Epidermal melanocyte (primary cell): ENCODE data around the gene RLN3.

ENCODE experiments used
- DNase-seq: peaks from one replicate; pipeline ENCODE4 v3.0.0; 2011; ENCODE audit warnings: low spot score; ENCODE audit not compliant: insufficient read length

The RLN3 gene

DNA sequence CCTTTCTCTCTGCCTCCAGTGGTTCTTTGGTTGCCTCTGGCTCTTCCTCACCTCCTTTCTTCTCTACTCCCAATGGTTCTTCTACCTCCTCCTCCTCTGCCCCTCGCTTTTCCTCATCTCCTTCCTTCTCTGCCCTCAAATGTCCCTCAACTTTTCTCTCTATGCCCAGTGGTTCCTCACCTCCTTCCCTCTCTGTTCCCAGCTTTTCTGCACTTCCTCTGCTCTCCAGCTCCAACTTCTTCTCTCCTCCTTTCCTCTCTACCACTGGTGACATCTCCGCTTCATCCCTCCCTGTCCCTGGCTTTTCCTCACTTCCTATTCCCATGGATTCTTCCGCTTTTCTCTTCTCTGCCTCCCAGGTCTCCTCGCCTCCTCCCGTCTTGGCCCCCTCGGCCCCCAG, 26.2 kb downstream of the RLN3 start:
- DNase-seq, result peak; percentile 8

- peak; percentile 6 for DNase-seq
These were observed 26.8 kb downstream of the RLN3 start for GRCh38 chr19:14054721-14055120.

DNA sequence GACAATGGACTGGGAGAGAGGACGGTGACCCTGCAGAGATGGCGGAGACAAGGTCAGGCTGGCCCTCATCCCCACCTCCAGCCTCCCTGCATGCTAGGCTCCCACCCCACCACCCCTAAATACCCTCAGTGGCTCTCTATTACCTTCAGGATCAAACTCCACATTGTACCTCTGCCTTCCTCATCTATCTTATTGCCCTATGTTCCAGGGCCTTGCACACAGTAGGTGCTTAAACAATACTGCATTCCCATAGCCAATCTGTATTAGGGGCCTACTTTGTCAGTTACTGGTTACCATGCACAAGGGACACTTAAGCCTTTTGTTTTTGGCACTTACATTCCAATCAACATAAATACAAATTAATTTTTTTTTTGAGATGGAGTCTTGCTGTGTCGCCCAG, 27.4 kb downstream of the RLN3 start:
- peak; percentile 6 for DNase-seq

DNA sequence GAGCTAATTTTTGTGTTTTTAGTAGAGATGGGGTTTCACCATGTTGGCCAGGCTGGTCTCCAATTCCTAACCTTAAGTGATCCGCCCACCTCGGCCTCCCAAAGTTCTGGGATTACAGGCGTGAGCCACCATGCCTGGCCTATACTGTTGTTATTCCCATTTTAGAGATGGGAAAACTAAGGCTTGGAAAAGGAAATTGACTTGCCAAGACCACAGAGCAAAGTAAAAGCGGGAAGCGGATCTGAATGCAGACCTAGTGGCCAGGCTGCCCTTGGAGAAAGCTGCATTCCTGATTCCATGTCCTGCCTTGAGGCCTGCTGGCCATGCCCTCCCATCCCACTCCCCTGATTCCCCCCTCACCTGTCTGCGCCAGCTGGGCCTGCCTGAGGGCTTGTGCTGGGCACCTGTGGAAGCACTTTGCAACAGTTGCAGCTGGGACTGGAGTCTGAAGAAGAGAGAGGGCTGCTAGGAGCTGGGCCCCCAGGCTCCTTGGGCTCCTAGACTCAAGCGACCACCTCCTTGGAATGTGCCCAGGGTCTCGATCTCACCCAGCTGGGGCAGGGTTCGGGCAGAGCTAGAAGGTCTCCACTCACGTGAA, 28.2 kb downstream of the RLN3 start:
- peak; percentile 5 for DNase-seq

GRCh38 chr19:14056741-14057356, 28.9 kb downstream of the RLN3 start:
- DNase-seq, result peak; percentile 3

GRCh38 chr19:14058182-14059092, 30.5 kb downstream of the RLN3 start:
- peak; percentile 10 for DNase-seq

DNA sequence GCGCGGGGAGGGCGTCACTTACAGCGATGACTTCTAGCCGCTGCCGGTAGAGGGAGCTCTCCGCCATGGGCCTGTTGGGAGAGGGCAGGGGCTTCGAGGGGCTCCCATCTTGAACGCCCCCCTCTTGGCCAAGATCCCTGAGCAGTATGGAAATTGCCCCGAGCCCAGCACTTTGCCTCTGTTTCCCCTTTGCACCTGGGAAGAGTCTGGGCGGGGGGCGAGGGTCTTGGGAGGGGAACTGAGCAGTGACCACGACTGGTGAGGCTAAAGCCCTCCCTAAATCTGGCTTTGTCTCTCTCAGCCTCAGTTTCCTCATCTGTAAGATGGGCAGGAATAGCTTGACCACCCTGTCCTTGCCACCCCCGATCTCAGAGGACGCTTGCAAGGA, 31.1 kb downstream of the RLN3 start:
- peak; percentile 13 for DNase-seq

GRCh38 chr19:14059652-14060155, 31.8 kb downstream of the RLN3 start:
- DNase-seq, result peak; percentile 7

DNA sequence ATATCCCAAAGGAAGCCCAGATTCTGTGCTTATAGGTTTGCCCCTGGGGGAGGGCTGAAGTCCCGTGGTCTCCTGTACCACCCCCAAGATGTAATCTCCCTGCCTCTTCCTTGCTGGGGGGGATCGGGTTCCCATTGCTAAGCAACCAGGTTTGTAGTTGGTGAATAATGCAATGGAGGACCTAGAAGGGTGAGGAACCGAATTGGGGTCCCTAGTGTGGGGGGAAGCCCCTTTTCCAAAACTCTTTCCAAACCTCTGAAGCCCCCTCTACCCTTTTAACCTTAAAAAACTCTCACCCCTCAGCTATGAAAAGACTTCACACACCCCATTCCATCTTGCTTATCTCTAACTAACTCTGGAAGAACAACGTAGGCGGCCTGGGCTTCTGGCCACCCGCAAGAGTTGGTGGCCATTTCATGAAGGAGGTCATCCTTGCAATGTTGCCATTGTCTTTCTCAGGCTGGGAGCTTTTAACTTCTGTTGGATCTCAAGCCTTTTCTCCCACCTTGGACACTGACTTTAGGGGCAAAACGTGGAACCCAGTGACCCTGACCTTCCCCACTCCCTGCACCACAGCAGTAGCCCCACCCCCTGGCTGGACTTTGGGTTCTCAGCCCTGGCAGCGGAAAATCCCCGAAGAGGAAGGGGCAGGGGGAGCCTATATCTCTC, 33.3 kb downstream of the RLN3 start:
- DNase-seq, result peak; percentile 10

DNA sequence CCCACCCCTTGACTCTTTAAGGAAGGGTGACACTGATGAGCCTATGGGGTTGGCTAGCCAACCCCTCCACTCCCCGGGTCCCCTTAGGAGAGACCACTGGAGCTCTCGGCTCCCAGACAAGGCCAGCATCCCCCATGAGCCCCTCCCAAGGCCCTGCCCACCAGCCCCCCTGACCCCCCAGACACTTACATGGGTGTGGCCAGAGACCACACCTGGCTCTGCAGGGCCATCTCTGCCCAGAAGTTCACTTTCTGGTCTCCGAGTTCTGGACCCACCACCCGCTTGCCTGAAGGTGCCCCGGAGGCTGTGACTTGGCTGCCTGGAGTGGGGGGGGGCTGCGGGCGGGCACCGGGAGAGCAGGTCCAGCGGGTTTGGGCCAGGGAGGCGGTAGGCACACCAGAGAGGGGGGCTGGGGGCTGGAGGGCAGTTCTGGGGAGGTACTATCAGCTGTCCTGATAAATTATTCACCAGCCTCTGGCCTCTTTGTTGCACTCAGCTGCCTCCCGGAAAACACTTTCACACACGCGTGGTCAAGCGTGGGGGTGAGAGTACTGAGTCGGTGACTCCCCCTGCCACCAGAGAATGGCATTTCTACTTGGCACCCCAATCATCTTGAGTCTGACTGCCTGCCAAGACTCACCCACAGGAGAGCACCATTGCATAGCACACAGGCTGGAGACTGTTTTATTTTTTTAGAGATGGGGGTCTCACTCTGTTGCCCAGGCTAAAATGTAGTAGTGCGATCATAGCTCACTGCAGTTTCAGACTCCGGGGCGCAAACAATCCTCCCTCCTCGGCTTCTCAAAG, 34.0 kb downstream of the RLN3 start, which contains the start of gene PALM3:
Gene PALM3 (minus strand): TSS at position 326 of the 807 bp plus-strand sequence. CDS start 96 bp downstream, at position 230.
- DNase-seq, result peak; percentile 5

- no peak for DNase-seq
These were observed 34.6 kb downstream of the RLN3 start for GRCh38 chr19:14062558-14062855.

DNA sequence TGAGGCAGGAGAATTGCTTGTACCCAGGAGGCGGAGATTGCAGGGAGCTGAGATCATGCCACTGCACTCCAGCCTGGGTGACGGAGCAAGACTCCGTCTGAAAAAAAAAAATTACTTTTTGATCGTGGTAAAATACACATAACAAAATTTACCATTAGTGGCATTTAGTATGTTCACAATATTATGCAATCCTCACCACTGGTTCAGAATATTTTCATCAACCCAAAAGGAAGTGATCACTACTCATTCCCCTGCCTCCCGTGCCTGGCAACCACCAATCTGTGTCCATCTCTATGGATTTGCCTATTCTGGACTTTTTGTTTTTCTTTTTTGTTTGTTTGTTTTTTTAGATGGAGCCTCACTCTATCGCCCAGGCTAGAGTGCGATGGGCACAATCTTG, 35.2 kb downstream of the RLN3 start:
- no peak for DNase-seq

DNA sequence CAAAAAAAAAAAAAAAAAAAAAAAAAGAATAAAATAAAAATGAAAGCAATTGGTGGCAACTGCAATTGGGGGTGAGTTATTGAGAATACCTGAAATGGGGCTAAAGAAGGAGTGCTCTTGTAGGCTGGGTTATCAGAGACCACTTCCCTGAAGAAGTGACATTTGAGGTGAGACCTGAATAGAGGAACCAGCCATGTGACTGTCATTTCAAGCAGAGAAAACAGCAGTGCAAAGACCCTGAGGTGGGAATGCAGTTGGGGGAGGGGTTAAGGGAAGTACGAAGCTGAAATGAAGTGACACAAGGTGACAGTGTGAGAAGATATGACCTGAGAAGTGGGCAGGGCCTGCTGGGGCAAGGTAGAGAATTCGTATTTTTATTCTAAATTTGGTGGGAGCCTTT, 38.2 kb downstream of the RLN3 start:
- no peak for DNase-seq

DNA sequence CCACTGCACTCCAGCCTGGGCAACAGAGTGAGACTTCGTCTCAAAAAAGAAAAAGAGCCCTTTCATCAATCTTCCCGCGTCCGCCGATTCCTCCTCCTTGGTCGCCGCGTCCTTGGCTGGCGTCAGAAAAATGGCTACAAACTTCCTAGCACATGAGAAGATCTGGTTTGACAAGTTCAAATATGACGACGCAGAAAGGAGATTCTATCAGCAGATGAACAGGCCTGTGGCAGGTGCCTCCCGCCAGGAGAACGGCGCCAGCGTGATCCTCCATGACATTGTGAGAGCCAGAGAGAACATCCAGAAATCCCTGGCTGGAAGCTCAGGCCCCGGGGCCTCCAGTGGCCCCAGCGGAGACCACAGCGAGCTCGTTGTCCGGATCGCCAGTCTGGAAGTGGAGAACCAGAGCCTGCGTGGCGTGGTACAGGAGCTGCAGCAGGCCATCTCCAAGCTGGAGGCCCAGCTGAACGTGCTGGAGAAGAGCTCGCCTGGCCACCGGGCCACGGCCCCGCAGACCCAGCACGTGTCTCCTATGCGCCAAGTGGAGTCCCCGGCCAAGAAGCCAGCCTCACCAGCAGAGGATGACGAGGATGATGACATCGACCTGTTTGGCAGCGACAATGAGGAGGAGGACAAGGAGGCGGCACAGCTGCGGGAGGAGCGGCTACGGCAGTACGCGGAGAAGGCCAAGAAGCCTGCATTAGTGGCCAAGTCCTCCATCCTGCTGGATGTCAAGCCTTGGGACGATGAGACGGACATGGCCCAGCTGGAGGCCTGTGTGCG, 42.5 kb downstream of the RLN3 start:
- DNase-seq, result no peak

DNA sequence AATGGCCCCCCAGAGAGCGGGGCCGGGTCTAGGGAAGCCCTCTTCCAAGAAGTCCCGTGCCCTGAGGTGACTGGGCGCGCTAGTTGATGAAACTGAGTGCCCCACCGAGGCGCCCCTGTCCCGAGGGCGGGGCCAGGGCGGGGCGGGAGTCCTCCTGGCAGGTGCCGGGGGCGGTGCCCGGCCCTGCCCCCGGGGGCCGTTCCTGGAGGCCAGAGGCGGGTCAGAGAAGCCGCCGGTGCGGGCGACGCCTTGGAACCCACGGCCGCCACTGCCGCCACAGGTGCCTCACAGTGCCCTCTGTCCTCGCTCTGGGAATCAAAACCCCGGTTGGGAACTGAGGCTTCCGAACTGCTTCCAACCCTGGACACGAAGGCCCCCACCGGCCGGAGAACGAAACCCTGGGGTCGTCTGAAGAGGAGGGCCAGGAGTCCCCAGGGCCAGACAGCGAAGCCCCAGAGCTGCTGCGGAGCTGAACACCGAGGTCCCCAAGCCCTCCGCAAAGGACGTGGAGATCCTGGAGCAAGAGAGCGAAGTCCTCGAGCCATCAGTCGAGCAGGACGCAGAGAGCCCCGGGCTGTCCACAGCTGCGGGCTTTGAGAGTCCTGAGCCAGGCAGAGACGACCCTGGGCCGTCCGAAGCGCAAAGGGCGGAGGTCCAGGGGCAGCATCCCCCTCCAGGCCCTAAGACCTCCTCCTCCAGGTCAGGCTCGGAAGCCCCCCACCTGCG, 44.8 kb downstream of the RLN3 start, which contains the start of gene MISP3:
Gene MISP3 (plus strand): TSS at position 252 of the 726 bp plus-strand sequence. CDS start 524 bp downstream, outside the sequence.
- DNase-seq, result no peak

DNA sequence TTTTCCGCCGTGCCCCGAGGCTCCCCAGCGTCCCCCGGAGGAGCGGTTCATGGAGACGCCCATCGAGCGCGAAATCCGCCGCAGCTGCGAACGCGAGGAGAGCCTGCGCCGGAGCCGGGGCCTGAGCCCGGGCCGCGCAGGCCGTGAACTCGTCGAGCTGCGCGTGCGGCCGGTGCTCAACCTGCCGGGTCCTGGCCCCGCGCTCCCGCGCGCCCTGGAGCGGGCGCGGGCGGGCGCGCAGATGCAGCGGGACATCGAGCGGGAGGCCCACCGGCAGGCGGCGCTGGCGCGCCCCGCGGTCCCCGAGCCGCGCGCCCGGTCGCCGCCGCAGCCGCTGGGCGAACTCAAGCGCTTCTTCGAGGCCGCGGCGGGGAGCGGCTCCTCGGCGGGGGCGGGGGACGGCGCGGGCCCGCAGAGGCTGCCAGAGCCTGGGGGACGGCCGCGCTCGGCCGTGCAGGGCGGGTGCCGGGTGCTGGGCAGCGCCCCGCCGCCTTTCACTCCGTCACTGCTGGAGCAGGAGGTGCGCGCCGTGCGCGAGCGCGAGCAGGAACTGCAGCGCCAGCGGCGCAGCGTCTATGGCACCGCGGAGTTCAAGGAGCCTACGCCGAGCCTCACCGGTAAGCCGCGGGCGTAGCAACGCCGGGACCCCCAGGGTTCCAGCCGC, 45.4 kb downstream of the RLN3 start:
- DNase-seq, result peak; percentile 58

GRCh38 chr19:14073925-14074838, 46.2 kb downstream of the RLN3 start:
- DNase-seq, result no peak

- no peak for DNase-seq
These were observed 50.5 kb downstream of the RLN3 start for GRCh38 chr19:14078411-14078810.
